ENCODE data around the gene NPTX2.

Gene NPTX2

GRCh38 chr7:98618786-98619185 lies 1.7 kb downstream of the NPTX2 start:
- DNase-seq (ENCODE audit: low spot score), result no peak

DNA sequence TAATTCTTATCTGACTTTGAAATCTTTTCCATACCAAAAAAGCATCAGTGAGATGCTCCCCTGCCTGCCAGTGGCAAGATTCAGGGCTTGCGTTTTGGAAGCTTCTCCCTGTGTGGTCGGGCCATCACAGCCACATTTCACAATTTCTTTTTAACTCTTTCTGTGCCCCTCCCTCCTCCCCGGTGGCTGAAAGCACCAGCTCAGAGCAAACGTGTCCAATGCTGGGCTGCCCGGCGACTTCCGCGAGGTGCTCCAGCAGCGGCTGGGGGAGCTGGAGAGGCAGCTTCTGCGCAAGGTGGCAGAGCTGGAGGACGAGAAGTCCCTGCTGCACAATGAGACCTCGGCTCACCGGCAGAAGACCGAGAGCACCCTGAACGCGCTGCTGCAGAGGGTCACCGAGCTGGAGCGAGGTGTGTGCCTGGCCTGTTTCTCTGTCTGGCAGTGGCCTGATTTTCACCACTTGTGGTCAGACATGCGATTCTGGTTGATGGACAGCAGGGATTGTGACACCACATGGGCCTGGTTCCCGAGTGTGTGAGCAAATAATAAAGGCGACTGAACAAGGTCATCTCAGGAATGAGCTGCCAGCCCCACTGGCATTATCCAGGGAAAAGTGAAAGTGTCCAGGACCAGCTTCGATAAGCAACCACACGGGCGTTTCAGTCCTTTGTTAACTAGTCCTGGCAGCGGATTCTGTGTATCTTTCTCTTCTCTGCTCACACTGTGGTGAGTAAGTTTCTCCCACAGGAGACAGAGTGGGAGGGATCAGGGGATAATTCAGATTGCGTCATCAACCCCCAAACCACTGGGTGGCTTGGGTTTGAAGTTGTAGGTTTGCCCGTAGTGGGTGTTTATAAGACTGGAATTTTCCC lies 2.6 kb downstream of the NPTX2 start:
- no peak for DNase-seq (ENCODE audit: low spot score)

DNA sequence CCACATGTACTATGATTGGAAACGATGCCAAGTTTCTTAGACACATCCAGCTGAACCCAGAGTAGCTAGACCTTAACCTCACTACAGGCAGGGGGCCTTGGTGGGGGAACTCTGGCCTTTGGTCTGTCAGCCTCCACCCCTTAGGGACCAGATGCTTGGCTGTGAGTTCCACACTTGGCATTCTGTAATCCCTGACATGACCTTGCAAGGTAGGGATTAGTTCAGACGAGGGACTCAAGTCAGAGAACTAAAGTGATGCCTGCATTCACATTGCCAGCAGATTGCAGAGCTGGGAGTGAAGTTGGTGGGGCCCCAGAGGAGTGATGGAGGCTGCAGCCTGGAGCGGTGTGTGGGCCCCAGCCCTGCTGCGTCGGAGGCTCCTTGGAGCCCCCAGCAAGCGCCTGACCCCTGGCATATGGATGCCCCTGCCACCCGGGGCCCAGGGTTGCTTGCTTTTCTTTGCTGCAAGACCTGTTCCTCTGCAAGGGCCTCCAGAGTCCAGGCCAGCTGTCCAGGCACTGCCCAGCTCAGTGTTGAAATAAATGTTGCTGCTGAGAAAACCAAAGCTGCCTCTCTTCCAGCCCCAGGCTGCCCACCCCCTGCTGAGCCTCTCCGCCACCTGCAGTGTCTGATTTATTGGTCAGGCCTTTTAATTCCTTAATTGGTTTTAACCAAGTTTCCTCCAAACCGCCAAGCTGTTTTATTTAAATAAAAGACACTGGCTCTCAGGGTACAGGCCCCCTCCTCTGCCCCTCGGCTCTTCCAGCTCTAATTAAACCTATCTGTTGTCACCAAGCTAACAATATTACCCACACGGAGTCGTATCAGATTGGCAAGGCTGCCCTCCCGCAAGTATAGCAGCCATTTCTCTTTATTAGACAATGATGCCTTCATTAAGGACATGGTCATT lies 4.7 kb downstream of the NPTX2 start:
- DNase-seq (ENCODE audit: low spot score), result no peak

DNA sequence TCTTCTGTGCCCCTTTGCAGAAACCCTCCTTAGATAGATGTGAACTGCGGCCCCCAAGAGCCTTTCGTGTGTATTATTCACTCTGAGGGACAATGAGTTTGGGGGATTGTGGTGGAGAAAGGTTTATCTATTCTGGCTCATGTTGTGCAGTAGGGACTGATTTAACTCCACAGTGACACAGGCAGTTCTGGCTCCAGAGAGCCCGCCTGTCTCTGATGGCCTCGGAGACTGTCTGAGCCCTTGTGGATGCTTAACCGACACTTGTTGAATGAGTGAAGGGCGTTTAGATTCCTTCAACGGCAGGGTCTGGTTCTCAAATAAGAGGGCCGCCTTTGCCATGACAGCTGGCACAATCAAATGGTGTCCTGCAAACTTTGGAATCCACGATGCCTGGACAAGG lies 5.8 kb downstream of the NPTX2 start:
- DNase-seq (ENCODE audit: low spot score), result no peak

DNA sequence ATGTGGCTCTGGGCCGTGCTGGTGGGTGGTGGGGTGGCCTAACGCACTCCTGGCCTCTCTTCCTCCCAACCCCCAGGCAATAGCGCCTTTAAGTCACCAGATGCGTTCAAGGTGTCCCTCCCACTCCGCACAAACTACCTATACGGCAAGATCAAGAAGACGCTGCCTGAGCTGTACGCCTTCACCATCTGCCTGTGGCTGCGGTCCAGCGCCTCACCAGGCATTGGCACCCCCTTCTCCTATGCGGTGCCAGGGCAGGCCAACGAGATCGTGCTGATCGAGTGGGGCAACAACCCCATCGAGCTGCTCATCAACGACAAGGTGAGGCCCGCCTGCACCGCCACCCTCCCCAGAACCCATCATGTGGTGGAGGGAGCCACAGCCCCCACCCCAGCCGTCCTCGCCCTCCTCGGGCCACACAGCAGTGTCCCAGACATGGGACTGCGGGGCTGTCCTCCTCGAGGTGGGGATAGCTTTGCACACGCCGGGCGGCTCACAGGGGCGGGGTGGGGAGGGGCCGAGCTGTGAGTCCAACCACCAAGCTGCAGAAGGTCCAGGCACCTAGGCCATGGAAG lies 7.8 kb downstream of the NPTX2 start:
- no peak for DNase-seq (ENCODE audit: low spot score)

DNA sequence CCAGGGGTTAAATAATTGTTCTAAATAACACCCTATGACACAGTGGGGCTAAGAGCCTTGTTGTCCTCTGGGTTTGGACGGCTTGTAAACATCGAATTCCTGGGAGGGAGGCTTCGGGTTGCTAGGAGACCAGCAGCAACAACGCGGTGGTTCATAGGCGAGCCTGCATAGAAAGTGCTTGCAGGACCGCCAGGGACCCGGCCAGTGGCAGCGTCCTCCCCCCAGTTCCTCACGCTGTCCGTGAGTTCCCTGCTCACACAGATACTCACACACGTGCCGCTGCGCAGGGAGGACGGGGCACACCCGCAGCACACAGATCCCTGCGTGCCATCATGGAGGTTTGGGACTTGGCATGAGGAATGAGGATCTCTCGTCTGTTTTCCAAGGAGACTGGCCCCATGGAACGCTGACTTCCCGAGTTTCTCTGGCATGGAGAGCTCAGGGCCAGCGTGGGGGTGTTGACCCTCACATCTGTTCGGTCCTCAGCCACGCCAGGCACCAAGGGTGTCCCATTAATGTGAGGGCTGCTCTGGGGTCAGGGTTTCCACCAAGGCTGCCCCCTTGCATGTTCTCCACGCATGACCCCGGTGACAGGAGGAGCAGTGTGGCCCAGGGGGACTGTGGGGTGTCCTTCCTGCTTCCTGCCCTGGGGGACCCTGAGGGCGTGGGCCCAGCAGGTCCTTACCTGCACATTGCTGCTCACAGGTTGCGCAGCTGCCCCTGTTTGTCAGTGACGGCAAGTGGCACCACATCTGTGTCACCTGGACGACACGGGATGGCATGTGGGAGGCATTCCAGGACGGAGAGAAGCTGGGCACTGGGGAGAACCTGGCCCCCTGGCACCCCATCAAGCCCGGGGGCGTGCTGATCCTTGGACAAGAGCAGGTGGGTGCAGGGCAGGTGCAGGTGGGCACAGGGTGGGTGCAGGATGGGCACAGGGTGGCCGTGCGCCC lies 9.7 kb downstream of the NPTX2 start:
- no peak for DNase-seq (ENCODE audit: low spot score)

DNA sequence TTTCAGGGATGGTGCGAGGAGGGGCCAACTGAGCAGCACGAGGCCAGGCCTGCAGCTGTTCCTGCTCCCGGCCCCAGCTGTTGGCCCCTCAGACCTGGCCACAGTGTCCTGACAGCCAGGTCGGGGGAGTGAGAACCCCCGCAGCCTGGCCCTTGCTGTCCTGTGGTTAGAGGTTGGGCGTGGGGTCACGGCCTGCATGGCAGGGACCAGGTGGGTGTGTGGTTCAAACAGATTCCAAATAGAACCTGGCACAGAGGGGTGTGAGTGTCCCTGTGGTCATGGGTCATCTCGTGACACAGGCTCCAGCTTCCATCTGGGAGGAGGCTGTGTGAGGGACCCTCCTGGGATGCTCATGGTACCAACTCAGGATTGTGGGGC lies 10.3 kb downstream of the NPTX2 start:
- no peak for DNase-seq (ENCODE audit: low spot score)

GRCh38 chr7:98628418-98628817 lies 11.3 kb downstream of the NPTX2 start:
- no peak for DNase-seq (ENCODE audit: low spot score)

DNA sequence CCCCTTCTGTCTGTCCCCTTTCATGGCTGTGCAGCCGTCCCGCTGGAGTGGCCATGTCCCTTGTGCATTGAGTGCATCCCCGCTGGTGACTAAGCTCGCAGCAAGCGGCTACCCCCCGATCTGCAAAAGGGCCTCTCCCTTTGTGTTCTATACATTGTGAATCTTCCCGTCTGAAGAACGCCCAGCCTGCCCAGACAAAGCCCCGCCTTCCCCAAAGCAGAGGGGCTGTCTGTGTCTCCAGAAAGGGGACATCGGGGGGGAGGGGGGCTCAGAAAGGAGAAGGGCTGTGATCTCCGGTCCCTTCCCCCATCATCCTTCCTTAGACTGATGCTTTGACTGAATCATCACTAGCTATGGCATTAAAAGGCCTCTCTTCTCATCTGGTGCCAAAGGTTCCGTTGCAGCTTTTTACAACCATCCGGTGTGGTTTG lies 11.9 kb downstream of the NPTX2 start:
- DNase-seq (ENCODE audit: low spot score), result no peak

- no peak for DNase-seq (ENCODE audit: low spot score)
These were observed 13.1 kb downstream of the NPTX2 start for GRCh38 chr7:98630149-98630548.

DNA sequence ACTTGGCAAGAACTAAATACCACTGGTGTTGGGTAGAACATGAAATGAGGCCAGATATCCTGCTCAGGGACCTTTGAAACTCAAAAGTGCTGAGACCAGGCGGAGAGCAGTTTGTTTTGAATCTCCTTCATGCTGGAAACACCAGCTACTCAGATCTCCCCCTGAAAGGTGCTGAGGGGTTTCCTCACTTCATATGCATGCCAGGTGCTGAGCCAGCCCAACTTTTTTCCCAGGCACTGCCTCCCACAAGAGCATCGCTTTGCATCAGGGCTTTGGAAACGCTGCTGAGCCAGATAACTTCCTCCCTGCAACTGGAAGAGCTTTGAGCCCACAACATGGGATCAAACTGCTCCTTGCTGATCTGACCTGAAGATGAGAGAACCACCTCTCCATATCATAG lies 13.7 kb downstream of the NPTX2 start:
- no peak for DNase-seq (ENCODE audit: low spot score)

DNA sequence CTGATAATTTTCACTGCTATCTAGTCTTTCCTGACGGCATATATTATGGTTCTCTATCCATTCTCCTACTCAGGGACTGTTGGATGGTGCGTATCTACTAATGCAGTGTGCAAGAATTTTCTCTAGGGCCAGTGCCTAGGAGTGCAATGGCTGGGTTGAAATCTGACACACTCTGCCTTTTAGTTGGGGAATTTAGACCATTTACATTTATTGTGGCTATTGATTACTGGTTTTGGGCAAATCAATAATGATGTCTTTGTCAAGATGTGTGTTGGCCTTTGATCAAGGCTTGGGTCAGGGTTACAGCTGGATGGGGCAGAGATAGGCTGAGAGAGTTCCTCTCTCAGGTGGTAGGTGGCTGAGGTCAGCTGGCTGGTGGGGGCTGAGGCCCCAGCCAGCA lies 21.8 kb downstream of the NPTX2 start:
- DNase-seq (ENCODE audit: low spot score), result no peak

GRCh38 chr7:98640375-98640774 lies 23.3 kb downstream of the NPTX2 start:
- DNase-seq (ENCODE audit: low spot score), result no peak

GRCh38 chr7:98641646-98642500 lies 24.8 kb downstream of the NPTX2 start:
- no peak for DNase-seq (ENCODE audit: low spot score)

DNA sequence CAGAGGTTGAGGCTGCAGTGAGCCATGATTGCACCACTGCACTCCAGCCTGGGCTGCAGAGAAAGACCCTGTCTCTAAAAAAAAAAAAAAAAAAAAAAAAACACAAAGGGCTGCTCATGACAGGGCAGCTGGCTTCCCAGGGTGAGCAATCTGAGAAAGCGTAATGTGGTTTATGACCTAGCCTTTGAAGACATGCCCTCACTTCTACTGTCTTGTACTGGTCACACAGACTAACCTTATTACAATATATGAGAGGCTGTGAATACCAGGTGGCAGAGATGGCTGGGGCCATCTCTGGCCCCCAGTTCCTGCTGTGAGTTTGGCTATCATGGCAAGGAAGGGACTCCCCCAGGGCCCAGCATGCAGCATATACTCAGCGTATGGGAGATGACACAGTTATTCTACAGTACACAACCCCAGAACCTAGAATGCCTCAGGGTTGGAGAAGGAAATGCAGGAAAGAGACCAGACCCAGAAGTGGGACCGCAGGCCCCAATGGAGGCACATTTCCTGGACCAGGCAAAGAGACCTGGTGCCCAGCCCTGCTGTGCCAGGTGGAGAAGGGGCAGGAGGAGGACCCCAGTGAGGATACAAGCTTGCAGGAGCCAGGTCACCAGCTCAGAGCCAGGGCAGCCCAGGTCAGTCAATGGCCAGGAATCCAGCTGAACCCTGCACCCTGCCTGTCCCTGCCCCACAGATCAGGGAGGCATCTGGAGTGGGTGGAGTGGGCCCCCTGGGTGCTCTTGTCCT lies 26.3 kb downstream of the NPTX2 start:
- DNase-seq (ENCODE audit: low spot score), result no peak

DNA sequence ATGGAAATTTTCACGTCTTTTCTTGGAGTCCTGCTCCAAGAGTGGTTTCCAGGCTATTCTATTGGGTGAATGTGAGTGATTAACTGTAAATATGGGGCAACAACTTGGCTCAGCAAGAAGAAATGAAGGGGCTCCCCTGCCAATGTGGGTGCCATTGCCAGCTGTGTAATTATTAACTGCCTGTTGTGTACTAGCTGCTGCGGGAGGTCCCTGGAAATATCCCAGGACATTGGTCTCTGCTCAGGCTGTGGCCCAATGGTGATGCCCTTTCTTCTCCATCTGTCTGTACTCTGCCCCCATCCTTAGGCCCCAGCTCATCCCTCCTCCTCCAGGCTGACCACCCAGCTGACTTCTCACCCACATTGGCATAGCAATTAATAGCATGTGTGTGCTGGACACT lies 29.4 kb downstream of the NPTX2 start:
- DNase-seq (ENCODE audit: low spot score), result no peak

DNA sequence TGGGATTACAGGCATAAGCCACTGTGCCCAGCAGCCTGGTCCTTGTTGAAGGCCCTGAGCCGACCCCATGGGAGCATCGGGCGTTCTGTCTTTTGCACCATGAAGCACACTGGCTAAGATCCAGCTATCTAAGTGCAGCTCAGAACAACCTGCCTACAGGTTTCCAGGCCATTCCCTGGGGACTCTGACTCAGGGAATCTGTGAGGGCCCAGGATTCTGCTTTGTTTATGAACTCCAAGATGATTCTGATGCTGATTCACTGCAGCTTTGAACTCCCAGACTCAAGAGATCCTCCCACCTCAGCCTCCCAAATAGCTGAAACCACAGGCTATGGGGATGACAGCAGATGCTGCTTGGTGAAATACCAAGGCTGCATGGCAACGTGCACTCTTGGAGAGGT lies 30.2 kb downstream of the NPTX2 start:
- DNase-seq (ENCODE audit: low spot score), result no peak

GRCh38 chr7:98651760-98652159 lies 34.7 kb downstream of the NPTX2 start:
- no peak for DNase-seq (ENCODE audit: low spot score)

GRCh38 chr7:98653601-98654310 lies 36.7 kb downstream of the NPTX2 start:
- no peak for DNase-seq (ENCODE audit: low spot score)

Data from hematopoietic multipotent progenitor cell treated with erythropoietin and hydrocortisone succinate and interleukin-3 and kit ligand, for 17 days (in vitro differentiated cells).